ENCODE data around the gene LRP1B.
"Not testable (repeated sequence)": the region's sequence is repeated elsewhere in the genome, so short reads cannot be mapped to it uniquely, and the experiment has no call there.

The LRP1B gene

GRCh38 chr2:140737006-140737405 is 1393.8 kb downstream of the LRP1B start:
- DNase-seq = no peak

GRCh38 chr2:140734992-140735391 is 1395.8 kb downstream of the LRP1B start:
- no peak for DNase-seq

- DNase-seq = no peak
Observed at GRCh38 chr2:140718999-140719398, 1411.8 kb downstream of the LRP1B start.

GRCh38 chr2:140717481-140717880 is 1413.3 kb downstream of the LRP1B start:
- DNase-seq = no peak

- no peak for DNase-seq
Observed at GRCh38 chr2:140714586-140714985, 1416.2 kb downstream of the LRP1B start.

- no peak for DNase-seq
Observed at GRCh38 chr2:140711867-140712266, 1418.9 kb downstream of the LRP1B start.

- no peak for DNase-seq
Observed at GRCh38 chr2:140701726-140702125, 1429.1 kb downstream of the LRP1B start.

GRCh38 chr2:140698636-140699035 is 1432.2 kb downstream of the LRP1B start:
- no peak for DNase-seq

GRCh38 chr2:140696449-140696848 is 1434.4 kb downstream of the LRP1B start:
- no peak for DNase-seq

GRCh38 chr2:140695155-140695554 is 1435.7 kb downstream of the LRP1B start:
- no peak for DNase-seq

- no peak for DNase-seq
Observed at GRCh38 chr2:140687825-140688224, 1443.0 kb downstream of the LRP1B start.

GRCh38 chr2:140683658-140684057 is 1447.2 kb downstream of the LRP1B start:
- DNase-seq = no peak

GRCh38 chr2:140680862-140681261 is 1450.0 kb downstream of the LRP1B start:
- no peak for DNase-seq

- no peak for DNase-seq
Observed at GRCh38 chr2:140679752-140680151, 1451.1 kb downstream of the LRP1B start.

- no peak for DNase-seq
Observed at GRCh38 chr2:140669911-140670310, 1460.9 kb downstream of the LRP1B start.

GRCh38 chr2:140667203-140667602 is 1463.6 kb downstream of the LRP1B start:
- DNase-seq = no peak

- no peak for DNase-seq
Observed at GRCh38 chr2:140662504-140662903, 1468.3 kb downstream of the LRP1B start.

GRCh38 chr2:140658760-140659692 is 1471.8 kb downstream of the LRP1B start:
- DNase-seq = no peak

GRCh38 chr2:140657657-140658056 is 1473.2 kb downstream of the LRP1B start:
- no peak for DNase-seq

GRCh38 chr2:140654565-140654964 is 1476.3 kb downstream of the LRP1B start:
- DNase-seq = no peak

- no peak for DNase-seq
Observed at GRCh38 chr2:140650825-140651224, 1480.0 kb downstream of the LRP1B start.

- DNase-seq = not testable (repeated sequence)
Observed at GRCh38 chr2:140650134-140650533, 1480.7 kb downstream of the LRP1B start.

- no peak for DNase-seq
Observed at GRCh38 chr2:140648393-140648792, 1482.4 kb downstream of the LRP1B start.

- DNase-seq = no peak
Observed at GRCh38 chr2:140643761-140644187, 1487.0 kb downstream of the LRP1B start.

- no peak for DNase-seq
Observed at GRCh38 chr2:140641163-140641562, 1489.7 kb downstream of the LRP1B start.

Data from stimulated activated naive CD4-positive, alpha-beta T cell treated with Interleukin-2 at 50 U/mL for 16 hours (primary cell).